ENCODE measurements around the gene TECTB.

The TECTB gene

DNA sequence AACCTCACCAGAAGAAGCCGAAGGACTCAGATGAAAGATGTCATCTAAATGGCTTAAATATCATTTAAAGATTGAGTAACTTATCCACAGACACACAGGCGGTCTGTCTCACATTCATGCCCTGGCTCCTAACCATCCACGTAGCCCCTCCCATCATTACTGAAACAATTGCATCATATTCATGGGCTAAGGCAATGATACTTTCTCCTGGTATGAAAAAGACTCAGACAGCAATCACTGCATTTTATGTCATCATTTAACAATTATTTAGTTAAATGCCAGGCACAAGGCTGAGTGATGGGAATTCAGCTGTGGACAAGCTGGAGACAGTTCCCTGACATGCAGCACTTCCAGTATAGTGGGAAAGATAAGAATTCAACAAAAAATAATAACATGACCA, 11.2 kb upstream of the TECTB start:
- TF ChIP-seq, protein P1, sequence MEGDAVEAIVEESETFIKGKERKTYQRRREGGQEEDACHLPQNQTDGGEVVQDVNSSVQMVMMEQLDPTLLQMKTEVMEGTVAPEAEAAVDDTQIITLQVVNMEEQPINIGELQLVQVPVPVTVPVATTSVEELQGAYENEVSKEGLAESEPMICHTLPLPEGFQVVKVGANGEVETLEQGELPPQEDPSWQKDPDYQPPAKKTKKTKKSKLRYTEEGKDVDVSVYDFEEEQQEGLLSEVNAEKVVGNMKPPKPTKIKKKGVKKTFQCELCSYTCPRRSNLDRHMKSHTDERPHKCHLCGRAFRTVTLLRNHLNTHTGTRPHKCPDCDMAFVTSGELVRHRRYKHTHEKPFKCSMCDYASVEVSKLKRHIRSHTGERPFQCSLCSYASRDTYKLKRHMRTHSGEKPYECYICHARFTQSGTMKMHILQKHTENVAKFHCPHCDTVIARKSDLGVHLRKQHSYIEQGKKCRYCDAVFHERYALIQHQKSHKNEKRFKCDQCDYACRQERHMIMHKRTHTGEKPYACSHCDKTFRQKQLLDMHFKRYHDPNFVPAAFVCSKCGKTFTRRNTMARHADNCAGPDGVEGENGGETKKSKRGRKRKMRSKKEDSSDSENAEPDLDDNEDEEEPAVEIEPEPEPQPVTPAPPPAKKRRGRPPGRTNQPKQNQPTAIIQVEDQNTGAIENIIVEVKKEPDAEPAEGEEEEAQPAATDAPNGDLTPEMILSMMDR (conservative IDR thresholded peaks at IDR 0.05; ENCODE audit: low read depth, low read length) = no peak

DNA sequence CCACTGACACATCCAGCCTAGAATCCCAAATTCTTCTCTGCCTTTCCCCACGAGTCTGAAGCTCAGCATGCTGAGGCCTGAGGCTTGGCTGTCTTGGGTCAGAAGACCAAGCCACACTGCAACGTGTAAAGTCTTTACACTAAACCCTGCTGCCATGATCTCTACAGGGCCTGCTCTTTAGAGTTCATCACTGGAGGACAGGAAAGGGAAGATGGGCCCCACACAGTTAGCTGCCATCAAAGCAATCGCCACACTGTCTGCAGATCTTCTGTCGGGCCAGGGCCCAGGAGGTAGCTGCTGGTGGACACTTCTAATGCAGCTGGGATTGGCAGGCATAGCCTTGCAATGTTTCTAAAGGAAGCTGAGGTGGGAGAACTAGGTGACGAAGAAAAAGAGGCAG, 8.4 kb upstream of the TECTB start:
- TF ChIP-seq, protein P1 (conservative IDR thresholded peaks at IDR 0.05; ENCODE audit: low read depth, low read length) = no peak
- DNase-seq (ENCODE audit: low read depth) = no peak
- no peak overlapping the region for H3K4me3 ChIP-seq (ENCODE audit: low read length)

More for the DNA sequence above, 11.2 kb upstream of the TECTB start:
- no peak overlapping the region for H3K4me3 ChIP-seq (ENCODE audit: low read length)
- no peak for DNase-seq (ENCODE audit: low read depth)

DNA sequence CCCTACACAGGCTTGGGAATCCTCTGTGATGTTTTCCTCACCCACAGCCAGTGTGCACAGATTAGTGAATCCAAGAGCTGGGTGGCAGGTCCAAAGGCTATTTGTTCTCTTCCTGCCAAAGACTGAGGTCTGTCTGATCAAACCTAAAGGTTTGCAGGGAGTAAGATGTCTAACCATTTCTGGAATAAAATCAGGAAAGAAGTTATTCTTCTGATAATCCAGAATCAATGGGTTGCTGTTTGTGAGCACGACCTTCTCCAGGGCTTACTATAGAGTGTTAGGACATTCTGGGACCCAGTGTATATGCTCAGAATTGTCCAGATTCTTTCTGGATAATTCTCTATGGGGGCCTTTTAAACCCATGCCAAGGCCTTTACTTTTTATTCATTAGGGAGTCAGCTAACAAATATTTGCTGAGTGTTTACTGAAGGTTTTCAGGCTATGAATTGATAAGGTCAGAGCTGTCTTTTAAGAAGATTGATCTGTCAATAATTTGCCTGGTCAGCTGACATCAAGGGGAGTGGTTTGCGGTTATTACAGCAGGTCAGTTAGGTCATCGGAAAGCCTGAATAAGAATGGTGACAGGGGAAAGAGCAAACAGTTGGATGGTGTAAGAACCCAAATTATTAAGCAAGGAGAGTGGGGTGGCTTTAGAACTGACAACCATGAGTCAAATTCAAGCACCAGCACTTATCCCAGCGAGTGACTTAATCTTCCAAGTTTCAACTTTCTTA, 7.5 kb upstream of the TECTB start:
- no peak overlapping the region for H3K4me3 ChIP-seq (ENCODE audit: low read length)
- TF ChIP-seq, protein P1 (conservative IDR thresholded peaks at IDR 0.05; ENCODE audit: low read depth, low read length) = no peak
- no peak for DNase-seq (ENCODE audit: low read depth)

DNA sequence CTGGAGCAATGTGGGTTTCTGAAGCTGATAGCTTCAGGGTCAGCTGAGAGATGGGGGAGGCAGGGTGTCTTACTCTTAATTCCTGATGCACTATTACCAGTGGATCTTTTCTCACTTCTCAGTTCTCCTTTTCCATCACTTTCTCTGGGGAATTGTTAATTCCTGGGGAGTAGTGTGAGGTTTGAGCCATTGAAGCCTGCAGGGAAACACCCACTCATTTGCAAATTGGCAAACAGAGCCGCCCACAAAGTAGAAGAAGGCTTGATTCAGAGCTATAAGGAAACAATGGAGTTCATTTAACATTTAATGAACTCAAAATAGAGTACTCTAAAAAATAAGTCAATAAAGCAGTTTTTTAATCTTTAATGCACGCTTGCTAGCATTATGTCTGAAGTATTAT, 4.3 kb upstream of the TECTB start:
- TF ChIP-seq, protein P1 (conservative IDR thresholded peaks at IDR 0.05; ENCODE audit: low read depth, low read length) = no peak
- no peak overlapping the region for H3K4me3 ChIP-seq (ENCODE audit: low read length)
- DNase-seq (ENCODE audit: low read depth) = no peak

DNA sequence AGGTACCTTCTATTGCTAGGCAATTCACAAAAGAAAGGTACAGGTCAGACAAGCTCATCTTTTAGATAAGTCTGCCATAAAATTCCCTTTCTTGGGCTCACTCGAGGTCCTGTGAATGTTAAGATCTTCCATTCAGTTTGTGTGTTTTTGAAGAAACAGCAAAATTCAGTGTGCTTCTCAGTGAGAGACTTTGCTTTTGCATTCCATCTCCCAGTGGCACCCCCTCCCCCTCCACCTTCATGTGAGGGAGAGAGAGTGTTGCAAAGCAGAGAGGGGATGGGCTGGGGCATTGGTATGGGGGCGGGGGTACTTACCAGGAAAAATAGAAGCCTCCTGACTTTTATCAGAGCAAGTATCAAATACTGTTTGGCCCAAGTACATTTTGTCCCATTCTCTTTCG, 3.8 kb upstream of the TECTB start:
- DNase-seq (ENCODE audit: low read depth) = no peak
- TF ChIP-seq, protein P1 (conservative IDR thresholded peaks at IDR 0.05; ENCODE audit: low read depth, low read length) = no peak
- no peak overlapping the region for H3K4me3 ChIP-seq (ENCODE audit: low read length)

DNA sequence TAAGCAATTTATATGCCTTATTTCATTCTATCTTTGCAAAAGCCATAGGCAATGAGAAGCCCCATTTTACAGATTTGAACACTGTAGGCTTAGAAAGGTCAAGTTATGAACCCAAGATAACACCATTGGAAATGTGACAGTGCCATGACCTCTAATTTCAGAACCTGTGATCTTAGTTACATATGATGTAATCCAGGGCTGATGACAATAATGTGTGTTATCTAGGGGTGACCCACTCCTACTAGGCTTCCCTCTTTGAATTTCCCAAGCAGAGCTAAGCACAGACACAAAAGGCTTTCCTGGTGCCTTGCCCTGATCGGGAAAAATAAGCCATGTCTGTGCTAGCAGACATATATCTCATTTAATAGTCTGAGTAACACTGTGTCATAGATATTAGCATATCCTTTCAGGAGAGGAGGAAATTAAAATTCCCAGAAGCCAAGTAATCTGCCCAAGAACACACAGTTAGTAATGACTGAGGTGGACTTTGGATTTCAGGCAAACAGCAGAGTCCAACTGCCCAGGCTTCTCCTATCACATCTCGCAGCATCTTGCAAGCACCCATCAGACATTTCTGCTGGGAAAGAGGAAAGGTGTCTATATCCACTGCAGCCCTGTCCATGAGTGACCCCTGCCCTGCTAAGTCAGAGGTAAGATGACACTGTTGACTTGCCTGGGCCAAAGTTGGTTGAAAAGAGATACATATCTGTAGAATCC, 2.8 kb upstream of the TECTB start:
- no peak overlapping the region for H3K4me3 ChIP-seq (ENCODE audit: low read length)
- TF ChIP-seq, protein P1 (conservative IDR thresholded peaks at IDR 0.05; ENCODE audit: low read depth, low read length) = no peak
- no peak for DNase-seq (ENCODE audit: low read depth)

DNA sequence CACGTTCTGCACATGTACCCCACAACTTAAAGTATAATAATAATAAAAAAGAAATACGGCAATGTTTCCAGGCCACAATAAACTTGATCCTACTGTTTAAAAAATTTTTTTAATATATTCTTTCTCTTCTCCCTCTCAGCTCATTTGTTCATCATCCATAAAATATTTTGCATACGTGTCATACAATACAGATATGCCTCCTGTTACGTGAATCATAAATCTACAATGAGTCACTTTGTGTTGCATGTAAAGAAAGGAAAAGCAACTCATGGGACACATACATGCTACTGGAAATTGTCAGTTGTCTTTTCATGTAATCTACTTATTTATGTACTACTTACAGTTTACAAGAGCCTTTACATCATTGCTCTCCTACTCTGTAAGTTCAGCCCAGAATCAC, 1.1 kb upstream of the TECTB start:
- TF ChIP-seq, protein P1 (conservative IDR thresholded peaks at IDR 0.05; ENCODE audit: low read depth, low read length) = no peak
- no peak for DNase-seq (ENCODE audit: low read depth)
- no peak overlapping the region for H3K4me3 ChIP-seq (ENCODE audit: low read length)
